ENCODE results near the gene KCP.
"Not testable (repeated sequence)": the region's sequence is repeated elsewhere in the genome, so short reads cannot be mapped to it uniquely, and the experiment has no call there.

Gene KCP

DNA sequence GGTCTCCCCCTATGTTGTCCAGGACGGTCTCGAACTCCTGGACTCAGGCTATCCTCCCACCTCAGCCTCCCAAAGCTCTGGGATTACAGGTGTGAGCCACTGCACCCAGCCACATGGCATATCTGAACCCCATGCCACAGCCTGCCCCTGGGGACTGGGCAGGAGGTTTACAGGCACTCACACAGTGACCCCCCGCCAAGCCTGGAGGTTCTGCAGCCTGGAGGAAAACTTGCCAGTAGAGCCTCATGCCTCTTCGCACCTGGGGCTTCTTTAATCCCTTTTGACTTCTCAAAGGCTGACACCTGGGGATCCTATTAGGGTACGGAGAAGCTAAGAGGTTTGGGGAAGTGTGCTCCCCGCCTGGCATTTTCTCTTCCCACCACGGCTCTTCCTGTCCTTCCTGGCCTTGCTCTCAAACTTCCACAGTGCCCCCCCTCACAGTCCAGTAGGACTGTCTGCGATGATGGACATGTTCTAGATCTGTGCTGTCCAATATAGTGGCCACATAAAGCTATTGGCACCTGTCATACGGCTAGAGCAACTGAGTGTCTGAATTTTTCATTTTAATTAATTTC lies 11.4 kb upstream of the KCP start:
- DNase-seq (ENCODE audit: low spot score): no peak

DNA sequence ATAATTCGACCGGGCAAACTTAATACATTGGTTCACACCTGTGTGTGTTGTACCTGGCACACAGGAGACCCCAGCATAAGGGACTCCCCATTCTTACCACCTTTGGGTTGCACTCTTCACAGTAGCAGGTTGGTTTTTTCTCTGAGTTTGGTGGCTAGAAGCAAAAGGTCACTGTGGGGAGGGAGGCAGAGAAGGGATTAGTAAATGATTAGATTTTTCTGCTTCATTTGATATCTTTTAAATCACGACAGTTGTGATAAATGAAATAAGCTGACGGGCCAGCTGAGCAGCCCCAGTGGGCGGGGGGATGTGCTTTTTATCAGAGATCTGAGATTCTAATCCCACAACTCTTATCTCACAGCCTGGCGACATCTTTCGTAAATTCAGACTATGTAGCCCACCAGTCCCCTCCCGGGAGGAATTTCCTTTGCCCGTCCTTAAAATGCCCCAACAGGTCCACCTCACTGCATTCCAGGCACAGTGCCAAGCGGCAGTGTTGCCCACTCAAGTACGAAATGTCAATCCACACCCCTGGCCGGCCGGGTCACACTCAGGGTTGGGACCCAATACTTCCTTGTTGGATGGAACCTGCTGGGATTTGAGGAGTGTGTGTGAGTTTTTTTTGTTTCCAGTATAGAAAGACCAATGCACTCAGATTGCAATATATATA lies 10.5 kb upstream of the KCP start:
- DNase-seq (ENCODE audit: low spot score): no peak

DNA sequence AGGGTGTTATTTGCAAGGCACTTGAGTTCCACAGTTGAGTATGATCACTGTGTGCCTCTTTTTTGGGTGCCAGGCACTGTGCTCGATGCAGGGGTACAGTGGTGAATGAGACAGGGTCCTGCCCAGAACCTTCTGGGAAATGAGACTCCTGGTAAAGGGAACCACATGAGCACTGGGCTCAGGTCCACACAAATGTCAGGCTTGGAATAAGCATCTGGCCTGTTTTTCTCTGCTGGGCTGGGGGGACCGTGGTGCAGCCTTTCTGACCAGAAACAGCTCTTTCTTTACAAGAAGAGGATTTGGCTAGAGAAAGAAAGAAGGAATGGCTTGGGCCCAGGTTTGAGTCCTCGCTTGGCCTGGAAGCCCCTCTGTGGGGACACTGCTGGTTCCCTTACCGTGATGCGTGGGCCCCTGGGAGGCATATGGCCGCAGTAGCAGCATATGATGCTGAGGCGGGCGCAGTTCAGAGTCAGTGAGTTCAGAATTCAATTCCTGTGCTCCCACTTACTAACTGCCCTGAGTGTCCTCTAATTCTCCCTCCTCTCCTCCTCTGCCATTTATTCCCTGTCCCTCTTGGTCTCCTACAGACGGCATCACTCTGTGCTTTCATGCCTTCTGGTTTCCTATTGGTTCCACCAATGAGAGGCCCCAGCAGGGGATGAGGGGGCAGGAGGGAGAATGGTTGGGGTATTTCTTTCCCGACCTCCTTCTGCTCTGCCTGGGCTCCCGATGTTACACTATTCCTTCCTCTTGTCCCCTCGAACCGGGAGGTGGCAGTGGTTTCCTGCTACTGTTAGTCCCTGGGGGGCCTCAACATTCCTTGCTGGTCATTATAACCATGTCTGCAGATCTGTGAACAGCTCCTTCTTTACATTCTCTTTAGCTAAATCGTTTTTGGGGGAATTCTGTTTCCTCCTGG lies 9.6 kb upstream of the KCP start:
- DNase-seq (ENCODE audit: low spot score): no peak

DNA sequence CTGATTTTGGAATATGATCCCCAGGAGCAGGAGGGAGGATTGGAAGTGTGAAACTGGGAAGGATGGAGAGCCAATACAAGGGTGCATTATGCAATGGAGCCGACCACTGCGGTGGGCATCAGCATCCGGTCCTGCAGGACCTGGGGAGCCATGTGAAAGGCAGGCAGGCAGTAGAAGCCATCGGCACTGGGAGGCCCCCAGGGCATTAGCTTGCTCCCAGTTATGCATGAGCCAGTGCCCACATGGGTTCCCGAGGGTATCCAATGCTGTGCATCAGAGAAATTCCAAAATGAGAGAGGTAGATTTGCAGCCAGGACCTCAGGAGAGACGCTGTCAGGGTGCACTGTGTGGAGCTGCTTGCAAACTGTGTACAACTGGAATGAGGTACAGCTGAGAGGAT lies 8.7 kb upstream of the KCP start:
- DNase-seq (ENCODE audit: low spot score): no peak

DNA sequence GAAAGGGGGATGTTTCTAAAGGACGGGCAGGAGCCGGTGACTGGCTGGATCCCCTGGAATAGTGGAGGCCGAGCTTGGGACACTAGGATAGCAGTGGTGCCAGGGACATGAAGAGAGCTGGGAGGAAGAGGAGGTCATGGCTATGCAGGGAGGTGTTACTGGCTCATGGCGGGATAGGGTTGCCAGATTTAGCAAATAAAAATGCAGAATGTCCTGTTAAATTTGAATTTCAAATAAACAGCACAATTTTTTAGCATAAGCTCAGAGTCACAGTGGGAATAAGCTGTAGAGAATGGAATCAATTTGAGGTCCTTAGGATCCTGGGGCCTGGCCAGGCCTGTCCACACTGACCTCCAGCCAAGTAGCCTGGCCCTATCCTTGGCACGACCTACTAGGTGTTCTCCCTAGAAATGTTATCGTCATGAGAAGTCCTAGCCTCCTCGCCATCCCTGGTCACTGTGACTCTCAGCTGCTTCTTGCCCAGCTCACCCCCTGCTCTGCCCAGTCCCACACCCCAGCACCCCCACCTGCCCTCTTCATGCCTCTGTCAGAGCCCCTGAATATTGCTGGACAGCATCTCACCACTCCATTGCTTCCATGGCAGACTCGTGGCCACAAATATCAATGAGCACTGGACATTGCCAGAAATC lies 7.6 kb upstream of the KCP start:
- no peak for DNase-seq (ENCODE audit: low spot score)

DNA sequence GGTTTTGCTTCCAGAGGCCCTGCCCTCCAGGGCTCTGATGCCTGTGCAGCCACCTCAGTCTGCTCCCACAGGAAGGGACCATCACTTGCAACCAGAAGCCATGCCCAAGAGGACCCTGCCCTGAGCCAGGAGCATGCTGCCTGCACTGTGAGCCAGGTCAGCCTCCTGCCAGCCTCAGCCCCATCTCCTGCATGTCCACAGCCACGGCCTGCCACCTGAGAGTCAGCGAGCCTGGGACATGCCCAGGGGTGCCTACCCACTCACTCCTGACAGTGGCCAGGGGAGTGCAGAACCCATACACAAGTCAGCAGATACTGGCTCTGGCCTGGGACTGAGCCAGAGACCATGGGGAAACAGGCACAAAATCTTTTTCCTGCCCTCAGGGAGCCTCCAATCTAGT lies 6.6 kb upstream of the KCP start:
- no peak for DNase-seq (ENCODE audit: low spot score)

DNA sequence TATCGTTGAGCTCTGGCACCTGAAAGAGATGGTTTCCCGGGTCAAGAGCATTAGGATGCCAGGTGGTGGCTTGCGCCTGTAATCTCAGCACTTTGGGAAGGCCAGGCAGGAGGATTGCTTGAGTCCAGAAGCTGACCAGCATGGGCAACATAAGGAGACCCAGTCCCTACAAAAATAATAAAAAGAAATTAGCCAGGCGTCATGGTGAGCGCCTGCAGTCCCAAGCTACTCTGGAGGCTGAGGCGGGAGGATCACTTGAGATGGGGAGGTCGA lies 6.1 kb upstream of the KCP start:
- DNase-seq (ENCODE audit: low spot score): no peak

DNA sequence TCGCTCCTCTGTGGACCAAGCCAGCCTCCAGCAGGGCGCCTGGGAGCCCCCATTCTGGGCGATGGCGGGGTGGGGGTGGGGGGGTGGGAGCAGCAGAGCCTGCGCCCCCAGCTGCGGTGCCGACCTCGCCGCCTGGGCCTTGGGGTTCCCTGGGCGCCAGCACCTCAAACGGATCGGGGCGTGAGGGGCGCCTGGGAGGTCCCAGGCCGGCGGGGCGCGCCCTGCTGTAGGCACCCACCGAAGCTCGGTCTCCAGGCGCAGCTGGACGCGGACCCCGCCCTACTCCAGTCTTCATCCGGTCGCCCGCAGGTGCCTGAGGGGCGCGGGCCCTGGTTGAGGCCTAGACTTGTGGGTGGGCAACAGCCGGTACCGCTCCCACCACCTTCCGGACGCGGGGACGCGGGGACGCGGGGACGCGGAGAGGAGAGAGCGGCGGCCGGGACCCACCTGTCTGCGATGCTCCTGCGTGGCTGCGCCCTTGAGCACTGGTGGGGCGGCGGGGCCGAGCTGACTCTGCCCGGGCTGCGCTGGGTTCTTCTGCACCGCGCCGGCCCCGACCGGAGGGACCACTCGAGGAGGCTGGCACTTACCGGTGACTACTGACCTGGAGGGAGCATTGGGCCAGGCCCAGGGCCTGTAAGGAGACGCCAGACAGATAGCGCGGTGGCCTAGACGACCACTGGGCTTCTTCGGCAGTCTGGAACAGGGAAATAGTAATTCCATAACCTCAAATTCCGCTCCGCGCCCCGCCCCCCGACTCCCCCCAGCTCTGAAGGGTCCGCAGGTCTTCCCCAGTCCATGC lies 5.5 kb upstream of the KCP start:
- DNase-seq (ENCODE audit: low spot score): no peak

DNA sequence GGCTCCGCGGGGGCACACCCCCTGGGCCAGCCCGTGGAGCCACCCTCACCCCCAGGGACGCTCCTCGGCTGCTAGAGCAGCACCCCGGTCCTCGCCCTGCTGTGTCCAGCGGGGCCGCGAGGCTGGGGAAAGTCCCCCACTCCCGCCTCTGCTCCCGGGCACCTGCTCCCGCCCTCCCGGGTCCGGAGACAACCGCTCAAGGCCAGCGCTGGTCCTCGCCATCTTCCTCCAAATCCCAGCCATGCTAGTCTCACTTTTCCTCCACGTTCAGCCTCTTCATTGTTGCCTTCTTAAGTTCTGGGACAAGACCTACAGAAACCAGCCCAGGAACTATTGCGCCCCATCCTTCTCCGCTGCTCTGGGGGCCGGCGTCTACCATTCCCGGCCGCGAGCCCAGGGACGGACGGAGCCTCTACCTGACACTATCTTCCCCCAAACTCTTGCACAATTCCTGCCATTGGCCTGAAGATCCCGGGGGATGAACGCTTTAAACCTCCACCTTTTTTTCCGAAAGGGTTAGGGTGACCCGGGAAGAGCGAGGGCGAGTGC lies 4.8 kb upstream of the KCP start:
- DNase-seq (ENCODE audit: low spot score): no peak

DNA sequence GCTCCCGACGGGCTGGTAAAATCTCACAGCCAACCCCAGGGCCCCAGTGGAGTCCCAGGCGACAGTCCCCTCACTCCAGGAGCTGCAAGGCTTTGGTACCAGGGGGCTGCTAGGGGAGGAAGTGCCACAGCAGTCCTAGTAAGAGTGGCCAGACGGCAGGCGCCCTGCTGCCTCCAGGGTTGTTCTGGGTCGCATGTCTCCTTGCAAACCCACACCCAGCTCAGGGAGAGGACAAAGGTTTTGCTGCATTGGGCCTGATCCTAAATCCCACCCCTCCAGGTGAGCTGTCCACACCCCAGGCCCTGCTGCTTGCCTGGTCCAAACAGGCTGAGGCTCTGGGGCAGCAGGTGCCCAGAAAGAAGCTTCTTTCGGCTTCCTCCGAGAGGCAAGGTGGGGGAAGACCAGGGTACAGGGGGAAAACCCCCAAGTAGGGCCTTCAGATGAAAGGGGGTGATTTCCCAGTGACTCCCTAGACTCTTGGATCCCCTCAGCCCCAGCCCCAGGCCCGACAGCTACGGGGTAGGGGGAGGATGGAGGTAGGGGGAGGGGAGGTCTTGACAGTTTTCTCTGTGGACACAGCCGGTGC lies 4.2 kb upstream of the KCP start:
- peak; percentile 43 for DNase-seq (ENCODE audit: low spot score)

DNA sequence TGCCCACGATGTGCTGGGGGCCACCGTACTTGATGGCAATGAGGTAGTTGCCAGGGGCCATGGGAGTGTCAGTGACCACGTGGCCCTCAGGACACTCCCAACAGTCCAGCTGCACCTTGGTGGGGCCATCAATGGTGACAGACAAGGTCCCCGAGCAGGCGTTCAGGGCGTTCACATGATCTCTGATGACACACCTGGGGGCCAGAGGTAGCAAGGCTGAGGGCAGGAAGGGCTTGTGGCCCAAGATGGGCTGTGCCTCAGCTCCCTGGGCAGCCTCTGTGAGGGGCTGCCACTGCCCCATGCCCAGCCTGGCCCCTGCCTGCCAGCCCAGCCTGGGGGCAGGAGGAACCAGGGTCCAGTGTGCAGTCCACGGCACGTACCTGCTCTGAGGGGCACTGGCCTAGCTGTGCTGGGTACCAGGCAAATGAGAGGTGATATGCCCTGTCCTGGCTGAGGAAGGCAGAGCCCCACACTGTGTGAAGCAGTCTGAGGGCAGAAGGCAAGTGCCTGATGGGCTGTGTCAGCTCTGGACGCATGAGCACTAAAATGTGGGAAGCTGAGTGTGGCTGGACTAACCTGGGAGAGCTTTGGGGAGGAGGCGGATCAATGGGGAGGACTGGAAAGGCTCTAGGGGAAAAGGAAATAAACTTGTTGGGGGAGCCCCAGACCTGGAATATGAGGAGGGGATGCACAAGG lies 3.5 kb upstream of the KCP start:
- DNase-seq (ENCODE audit: low spot score): no peak

DNA sequence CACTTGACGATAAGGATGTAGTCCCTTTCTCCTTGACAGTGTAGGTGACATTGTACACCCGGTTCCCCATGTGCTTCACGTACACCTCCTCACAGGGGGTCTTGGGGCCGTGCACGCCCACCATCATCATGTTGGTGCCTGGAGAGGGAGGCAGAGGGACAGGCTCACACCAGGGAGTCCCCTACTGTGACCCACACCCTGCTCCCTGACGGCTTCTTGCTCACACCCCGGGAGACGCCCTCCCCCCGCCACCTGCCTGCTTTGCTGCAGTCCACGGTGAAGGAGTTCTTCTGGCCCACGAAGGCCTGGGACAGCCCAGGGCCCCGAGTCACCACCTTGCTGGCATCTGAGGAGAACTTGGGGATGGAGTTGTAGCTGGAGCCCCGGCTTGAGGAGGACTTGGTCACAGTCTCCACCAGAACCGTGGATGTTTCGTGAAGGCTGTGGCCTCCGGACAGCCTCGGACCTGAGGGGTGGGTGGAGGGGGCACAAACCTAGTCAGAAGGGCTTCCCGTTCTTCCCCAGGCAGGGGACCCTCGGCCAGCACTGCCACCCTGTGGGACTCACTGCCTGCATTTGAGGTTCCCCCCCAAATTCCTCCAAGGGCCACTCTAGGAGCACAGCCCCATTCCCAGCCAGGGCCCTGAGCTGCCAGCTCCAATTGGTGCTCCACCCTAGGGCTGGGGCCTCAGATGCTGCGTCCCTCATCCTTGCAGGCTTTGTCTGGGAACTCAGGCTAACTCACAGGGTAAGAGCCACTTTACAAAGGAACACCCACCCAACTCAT lies 2.4 kb upstream of the KCP start:
- not testable (repeated sequence) for DNase-seq (ENCODE audit: low spot score)

DNA sequence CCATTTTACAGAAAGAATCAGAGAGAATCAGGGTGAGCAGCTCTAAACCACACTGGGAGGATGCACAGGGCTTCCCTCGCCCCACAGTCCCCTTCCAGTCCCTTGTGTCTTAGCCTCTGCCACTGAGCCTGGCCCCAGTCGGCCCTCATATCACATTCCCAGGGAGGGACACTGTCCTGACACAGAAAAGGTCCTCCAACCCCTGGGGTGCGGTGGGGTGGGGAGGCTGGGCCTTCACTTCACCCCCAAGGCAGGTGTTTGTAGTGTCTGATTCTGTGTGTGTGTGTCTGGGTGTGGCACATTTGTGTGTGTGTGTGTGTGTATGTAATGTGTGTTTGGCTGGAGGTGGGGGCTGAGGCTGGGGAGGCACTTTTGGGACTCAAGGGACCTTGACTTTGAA lies 1.8 kb upstream of the KCP start:
- DNase-seq (ENCODE audit: low spot score): no peak

DNA sequence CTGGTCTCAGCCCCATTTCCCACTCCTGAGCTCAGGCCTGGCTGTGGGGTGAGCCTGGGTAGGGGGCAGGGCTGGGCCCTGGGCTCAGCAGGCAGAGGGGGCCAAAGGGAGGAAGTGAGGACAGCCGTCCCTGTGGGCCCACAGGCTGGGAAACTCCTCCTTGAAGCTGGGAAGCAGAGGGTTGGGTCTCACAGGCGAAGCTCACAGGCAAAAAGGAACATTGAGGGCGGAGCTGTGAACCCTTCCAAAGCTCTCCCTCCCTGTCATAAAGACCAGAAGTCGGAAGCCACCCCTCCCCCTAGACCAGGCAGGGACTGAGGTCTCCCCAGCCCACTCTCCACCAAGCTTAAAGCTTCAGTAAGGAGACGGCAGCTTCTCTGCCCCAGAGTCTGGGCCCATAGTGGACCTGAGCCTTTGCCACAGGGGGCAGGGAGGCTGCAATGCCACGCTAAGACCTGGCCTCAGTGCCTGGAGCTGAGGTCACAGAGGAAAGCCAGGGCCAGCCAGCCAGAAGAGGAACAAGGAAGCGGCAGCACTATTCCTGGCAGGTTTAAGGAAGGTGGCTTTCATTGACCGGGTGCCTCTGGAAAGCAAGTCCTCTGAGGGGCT lies 1.0 kb upstream of the KCP start:
- no peak for DNase-seq (ENCODE audit: low spot score)

DNA sequence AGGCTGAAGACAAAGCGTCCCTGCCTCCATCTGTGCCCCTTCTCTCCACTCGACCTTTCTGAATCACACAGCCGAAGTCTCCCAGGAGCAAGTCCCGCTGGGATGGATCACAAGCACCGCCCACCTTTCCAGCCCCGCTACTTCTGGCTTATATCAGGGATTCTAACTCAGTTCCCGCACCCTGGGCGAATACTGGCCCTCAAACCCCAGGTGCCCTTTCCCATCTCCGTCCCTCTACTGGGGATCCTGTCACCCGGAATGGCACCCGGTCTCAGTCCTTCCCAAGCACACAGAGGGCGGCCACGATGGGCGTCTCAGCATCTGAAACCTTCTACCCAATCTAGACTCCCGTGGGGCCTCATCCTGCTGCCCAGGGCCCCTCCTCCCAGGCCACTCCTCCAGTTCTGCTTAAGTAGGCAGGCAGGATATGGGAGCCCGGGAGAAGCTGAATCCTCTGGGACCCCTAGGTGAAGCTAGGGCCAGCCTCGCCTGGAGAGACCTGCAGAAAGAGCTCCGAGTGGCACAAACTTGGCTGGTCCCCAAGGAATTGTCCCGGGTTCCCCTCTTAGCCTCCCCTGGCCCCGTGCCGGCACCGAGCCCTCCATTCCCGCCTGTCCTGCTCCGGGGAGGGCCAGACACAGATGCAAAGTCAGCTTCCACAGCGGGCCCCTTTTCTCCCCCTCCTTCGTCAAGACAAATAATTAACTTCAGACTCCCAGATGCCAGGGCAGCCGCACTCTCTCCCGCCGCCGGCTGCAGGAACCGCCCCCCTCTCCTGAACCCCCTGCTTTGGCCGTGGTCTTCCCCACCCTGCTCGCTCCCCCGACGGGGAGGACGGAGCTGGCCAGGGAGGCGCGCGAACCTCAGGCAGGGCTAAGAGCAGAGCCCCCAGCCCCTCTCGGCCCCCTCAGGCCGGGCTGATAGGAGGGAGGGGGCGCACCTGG lies 612 bp downstream of the KCP start:
- DNase-seq (ENCODE audit: low spot score): no peak

DNA sequence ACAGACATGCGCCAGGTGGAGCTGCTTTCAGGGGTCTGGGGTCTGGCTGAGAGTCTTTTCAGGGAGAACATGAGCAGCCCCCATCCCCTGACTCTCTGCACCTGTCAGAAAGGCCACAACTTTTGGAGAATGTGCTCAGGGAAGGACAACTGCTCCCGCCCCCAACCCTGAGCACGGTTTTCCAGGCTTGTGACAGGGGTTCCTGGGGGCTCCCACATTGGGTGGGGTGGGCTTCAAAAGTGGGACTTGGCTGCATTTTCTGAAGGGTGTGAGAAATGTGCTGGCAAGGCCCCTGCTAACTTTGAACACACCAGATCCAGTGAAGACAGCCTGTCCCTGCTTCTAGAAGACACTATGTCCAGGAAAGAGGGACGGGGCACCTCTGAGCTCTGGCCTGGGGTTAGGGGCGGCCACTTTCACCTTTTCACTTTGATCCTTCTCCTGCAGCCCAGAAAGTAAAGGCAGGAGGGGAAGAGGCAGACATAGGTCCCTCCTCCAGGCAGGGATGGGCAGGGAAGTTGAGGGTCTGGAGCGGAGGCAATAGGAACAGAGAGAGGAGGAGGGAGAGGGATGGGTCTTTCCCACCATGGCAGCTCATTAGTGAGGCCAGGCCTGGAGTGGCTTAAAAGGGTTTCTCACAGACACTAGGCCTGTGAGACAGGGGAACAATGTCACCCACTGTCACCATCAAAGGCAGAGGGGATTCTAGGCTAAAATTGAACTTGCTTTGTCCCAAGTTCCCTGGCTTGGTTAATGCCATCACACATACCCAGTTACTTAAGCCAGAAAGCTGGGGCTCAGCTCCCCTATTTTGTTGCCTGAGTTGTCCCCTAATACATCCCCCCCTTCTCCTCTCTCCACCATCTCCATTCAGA lies 1.5 kb downstream of the KCP start:
- DNase-seq (ENCODE audit: low spot score): no peak

DNA sequence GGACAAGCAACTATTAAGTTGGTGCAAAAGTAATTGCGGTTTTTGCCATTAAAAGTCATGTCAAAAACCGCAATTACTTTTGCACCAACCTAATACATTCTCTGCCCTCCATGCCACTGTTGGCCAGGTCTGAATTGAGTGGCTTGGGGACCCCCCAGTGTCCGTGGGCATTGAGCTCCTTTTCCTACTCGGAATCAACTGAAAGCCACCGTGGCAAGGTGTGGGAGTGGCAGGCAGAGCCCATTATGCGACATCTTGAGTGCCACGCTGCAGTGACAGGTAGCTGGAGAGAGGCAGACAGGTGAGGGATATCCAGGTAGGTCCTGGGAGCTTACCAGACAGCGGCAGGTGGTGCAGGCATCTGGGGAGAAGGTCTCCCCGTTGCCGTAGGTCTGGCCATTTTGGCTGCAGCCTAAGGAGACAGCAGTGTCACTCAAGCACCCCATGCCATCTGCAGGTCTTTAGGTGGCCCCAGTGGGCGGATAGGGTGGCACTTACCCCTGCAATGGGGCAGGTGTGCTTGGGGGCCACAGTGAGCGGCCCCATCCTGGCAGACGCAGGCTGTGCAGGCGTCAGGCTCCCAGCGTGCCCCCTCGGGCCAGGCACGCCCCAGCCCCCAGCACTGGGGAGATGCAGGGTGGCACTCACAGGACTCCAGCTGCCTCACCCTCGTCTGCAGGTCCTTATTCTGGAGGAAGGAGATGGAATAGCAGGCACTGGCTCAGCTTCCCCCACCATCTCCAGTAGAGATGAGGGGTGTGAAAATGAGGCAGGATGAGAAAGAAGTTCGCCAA lies 3.5 kb downstream of the KCP start:
- DNase-seq (ENCODE audit: low spot score): no peak
